HG03196 (cell line): ENCODE measurements around the gene HEPN1.

ENCODE experiments used
- ATAC-seq: cut with Tn5 transposase; IDR thresholded peaks from one replicate; pipeline ENCODE4 v1.9.1; 2021; ENCODE audit not compliant: unreplicated experiment

HEPN1 gene

GRCh38 chr11:124884869-124885479 lies 34.1 kb upstream of the HEPN1 start:
- no peak for ATAC-seq

DNA sequence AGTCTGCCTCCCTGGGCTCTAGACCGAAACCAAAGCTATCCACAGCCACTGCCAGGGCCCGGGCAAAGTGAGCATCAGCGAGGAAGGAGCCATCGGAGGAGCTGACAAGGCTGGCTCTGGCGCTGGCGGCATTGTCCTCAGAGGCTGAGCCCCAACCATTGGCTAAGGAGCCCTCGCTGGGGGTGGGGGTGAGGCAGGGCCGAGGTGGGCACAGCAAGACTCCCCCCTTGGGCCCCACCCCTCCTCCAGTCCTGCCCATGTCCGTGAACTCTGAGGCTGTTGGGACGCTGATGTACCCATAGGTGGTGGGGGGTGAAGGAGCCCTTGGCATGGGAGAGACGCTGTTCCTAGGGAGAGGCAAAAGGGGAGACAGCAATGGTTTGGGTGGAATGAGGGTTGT lies 32.6 kb upstream of the HEPN1 start:
- ATAC-seq, result no peak

- no peak for ATAC-seq
These were observed 31.9 kb upstream of the HEPN1 start for GRCh38 chr11:124886978-124887666.

DNA sequence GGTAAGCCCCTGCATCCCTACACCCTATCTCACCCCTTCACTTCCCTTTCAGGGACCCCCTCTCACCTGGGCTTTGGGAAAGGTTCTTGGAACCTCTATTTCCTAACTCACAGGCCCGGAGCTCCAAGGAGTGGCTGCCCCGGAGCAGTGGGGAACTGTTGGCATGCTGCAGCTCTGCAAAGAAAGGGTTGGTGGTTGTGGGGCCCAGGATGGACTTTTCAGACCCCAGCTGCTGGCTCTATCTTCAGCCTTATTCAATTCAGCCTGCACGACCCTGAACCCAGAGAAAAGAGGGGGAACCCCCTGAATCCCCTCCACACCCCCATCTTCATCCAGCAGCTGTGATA lies 31.4 kb upstream of the HEPN1 start:
- no peak for ATAC-seq

- no peak for ATAC-seq
These were observed 29.6 kb upstream of the HEPN1 start for GRCh38 chr11:124889191-124890091.

DNA sequence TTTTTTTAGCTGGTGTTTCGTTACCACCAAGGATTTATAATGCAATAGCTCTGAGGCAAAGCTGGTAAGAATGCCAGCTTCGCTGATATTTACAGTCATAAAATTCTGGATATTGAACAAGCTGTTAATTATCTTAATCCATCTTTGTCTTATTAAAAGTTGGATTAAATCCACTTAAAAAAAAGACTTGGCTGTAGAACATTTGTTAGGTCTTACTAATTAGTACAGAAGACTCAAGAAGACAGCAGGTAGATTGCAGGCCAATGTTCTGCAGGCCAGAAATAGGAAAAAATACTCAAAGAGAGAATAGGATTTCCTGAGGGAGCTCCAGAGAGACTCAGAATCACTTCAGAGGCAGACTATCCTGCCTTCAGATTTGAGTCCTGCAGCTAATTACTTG lies 28.9 kb upstream of the HEPN1 start:
- no peak for ATAC-seq

DNA sequence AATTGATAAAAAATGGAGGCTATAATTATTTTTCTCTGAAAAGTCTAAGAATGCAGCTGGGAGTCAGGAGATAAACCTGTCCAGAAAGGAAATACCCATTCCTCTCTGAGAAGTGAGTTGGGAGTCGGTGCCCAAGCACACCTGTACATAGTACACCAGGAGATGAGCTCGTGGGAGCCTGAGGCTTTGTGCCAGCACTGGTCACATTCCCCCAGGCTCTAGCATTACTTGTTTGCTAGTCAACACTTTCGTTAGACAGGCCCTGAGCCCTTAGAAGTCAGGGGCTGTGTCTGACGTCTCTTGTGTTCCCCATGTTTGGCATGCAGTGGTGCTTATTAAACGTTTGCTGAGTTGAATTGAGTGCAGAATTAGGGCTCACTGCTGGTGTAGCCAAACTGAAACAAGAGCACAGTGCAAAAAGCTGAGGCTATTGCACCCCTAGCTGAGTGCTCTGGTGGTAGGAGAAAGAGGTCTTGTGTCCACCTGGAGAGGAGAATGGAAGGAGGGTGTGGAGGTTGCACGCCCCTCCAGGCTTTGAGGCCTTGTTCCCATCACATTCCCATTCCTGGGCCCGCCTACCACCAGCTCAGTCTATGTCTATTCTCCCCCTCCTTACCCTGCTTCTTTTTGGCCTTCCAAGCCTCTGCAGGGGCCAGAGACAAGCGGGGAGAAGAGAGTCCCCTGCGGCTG lies 28.2 kb upstream of the HEPN1 start:
- no peak for ATAC-seq

- no peak for ATAC-seq
These were observed 27.6 kb upstream of the HEPN1 start for GRCh38 chr11:124891373-124891861.

DNA sequence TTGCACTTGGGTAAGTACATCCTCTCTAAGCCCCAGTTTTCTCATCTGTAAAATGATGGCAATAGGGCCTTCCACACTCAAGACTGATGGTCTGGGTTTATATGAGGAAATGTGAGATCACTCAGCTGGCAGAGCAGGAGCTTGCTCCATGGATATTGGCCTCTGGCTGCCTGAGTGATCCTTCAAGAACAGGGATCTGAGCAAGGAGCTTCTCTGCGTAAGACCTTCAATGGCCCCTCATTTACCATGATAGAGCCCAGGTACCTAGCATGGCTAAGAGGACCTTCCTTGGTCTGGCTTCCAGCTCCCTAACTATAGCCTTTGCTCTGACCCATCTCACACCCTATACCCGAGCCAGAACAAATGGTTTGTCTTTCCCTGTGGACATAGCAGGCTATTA lies 26.9 kb upstream of the HEPN1 start:
- ATAC-seq, result no peak

DNA sequence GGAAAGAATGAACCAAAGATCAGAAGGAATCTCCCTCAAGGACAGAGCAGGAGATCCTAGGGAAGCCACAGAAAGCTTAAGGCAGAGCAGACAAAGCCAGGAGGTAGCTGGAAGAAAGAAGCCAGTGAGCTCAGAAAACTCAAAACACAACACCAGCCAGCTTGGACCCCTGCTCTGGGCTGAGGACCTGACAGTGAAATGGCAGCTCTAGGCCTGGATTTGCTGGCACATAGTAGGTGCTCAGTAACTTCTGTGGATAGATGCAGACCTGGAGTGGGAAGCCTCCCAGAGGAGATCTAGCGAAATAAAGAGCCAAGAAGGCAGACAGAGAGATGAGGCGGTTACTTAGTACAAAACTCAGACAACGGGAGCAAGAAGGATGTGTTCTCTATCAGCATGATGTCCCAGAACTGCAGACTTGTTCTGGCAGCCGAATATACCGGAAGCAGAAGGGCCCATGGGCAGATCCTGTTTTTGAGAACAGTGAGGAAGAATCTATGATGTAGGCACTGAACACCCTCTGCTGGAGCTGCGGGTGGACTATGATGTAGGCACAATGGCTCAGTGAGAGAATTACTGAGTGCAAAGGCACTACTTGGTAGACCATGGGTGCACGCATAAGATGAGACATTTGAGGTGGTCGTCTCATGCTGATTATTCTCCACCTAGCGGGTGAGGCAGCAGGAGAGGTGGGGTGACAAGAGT lies 26.1 kb upstream of the HEPN1 start:
- no peak for ATAC-seq

GRCh38 chr11:124893781-124894401 lies 25.2 kb upstream of the HEPN1 start:
- ATAC-seq, result no peak

- no peak for ATAC-seq
These were observed 24.2 kb upstream of the HEPN1 start for GRCh38 chr11:124894606-124895430.

GRCh38 chr11:124895471-124895971 lies 23.5 kb upstream of the HEPN1 start:
- no peak for ATAC-seq

DNA sequence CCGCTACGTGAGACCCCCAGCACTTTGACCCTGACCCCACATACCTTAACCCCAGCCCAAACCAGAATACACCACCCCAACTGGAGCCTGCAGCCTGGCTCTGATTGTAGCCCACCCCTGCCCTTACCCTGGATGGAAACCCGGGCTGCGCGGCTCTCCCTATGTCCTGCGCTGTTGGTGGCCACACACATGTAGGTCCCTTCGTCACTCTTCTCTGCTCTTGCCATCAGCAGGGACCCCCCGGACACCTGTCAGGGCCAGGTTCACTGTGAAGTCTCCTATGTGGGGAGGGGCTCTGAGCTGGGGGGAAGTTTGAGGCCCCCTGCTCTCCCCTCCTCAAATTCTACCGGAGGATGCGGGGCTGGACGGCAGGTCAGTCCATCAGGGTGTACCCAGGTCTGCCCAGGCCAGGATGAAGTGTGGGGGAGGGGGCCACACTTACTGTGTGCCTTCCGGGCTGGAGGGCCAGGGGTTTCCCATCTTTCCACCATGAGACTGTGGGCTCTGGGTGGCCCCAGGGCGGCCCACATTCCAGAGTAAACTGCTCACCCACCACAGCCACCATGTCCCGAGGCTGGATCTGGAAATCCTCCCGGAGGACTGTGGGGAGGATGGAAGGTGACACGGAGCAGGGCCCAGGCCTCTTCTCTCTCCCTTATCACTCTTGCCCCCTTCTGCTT lies 22.8 kb upstream of the HEPN1 start:
- no peak for ATAC-seq

DNA sequence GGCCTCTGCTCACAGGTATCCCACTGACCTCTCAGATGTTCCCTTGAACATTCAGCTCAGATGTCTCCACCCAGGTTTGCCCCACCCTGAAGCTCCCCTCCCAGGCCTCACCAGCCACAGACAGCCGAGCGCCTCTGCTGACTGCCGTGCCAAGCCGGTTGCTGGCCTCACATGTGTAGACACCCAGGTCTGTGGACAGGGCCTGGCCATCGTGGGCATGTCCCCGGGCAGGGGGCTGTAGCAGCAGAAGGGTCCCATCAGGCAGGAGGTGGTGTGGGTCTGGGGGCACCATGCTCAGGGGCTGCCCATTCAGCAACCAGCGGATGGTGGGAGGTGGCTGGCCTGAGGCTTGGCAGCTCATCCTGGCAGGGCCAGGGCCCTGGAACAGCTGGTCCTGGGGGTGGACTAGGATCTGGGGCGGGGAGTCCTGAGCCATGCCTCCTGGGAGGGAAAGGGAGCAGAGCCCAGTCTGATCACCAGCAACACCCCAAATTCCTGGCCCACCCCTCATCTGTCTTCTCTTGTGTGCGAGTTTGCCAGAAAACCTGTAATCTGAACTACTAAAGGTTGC lies 22.1 kb upstream of the HEPN1 start:
- ATAC-seq, result no peak

- no peak for ATAC-seq
These were observed 21.3 kb upstream of the HEPN1 start, which contains the start of gene ROBO4 for GRCh38 chr11:124897674-124898262. Gene ROBO4 (minus strand): TSS chr11:124897865. CDS start chr11:124897795, 70 bp downstream.

- ATAC-seq, result no peak
These were observed 20.8 kb upstream of the HEPN1 start for GRCh38 chr11:124898263-124898680.

GRCh38 chr11:124898711-124899110 lies 20.3 kb upstream of the HEPN1 start:
- no peak for ATAC-seq
